Right lobe of liver (tissue), 5 donors: ENCODE measurements around the gene GNG5. TPM values are rescaled to one million over a fixed set of nuclear protein-coding genes. Genes with fewer than 3 reads are reported as not detected.

Source experiments
- total RNA-seq, 6 experiments: library from RNA; depleted of rRNA in 2 of 6; stranded (reverse); fragments of >200 nt in 2 of 6; fragmentation: NEBNext Ultra II Directional in 3 of 6; extraction: Animal tissue kit (Norgen Biotek cat#: 25700) in 3 of 6; gene quantifications; one replicate each; pipeline versions ENCODE4 v1.1.0 to v1.2.4, GENCODE V29; 2016 to 2023
- donor health status: DM: no; HTN: no; CAD: no.
- donor health status: DM: no; HTN: no; CAD: no.
- donor health status: DM: no; HTN: yes; CAD: no.
- donor health status: DM: no; HTN: yes; CAD: no.

The GNG5 gene
- total RNA-seq, 6 experiments from 2014 or later: 44.5 to 85.0 (median 54.6) TPM

Other genes starting within 250 kb of the GNG5 start
- under 1 TPM in 3 of 6 experiments, not detected in 3; 0.40 to 0.68 (median 0.47) TPM for gene SAMD13, start 204.9 kb downstream of the GNG5 start, total RNA-seq
- under 1 TPM in 3 of 6 experiments, not detected in 3; 0.17 to 0.25 (median 0.25) TPM for gene DNASE2B, start 108.1 kb downstream of the GNG5 start, total RNA-seq
- 10 to 100 TPM in 5 of 6 experiments, 1 to 10 TPM in 1; 8.6 to 29.7 (median 14.0) TPM for gene RPF1, start 27.3 kb downstream of the GNG5 start, total RNA-seq
- 1 to 10 TPM in 3 of 6 experiments, under 1 TPM in 3; 0.31 to 1.7 (median 0.92) TPM for gene SPATA1, start 195 bp downstream of the GNG5 start, total RNA-seq
- 10 to 100 TPM; 18.9 to 29.5 (median 24.4) TPM for gene CTBS, start 67.9 kb upstream of the GNG5 start, total RNA-seq
- gene SSX2IP, start 183.9 kb upstream of the GNG5 start, total RNA-seq: 10 to 100 TPM in 3 of 6 experiments, 1 to 10 TPM in 3; 5.0 to 16.1 (median 8.3) TPM